Measurements from ENCODE around the gene SWAP70. TPM values are rescaled to one million over a fixed set of nuclear protein-coding genes. Genes with fewer than 3 reads are reported as not detected.

Gene SWAP70
- total and polyA plus RNA-seq, 2 experiments from 2014 or later, result 30.3 to 33.3 TPM

DNA sequence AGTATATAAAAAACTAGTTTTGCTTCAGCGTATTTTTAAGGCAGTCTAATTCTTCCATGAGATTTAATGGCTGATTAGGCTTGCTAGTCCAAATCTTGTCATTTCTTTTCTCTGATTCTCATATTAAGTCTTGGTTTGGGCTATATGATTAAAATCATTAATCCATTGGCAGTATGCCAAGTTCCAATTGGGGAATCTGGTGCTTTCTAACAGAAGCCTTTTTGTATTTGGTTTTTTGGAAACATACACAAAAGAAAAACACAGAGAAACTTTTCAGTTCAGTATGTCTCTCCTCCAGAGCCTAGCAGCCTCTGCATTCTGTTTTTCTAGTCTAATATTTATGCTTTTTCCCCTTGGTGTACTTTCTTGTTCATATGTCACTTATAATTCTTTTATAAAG, 37.9 kb downstream of the SWAP70 start (continued):
- no peak for TF ChIP-seq ZNF462 (CRISPR knock-in tag; IDR thresholded peaks at IDR 0.05)
- no peak for TF ChIP-seq EZH2 (IDR thresholded peaks at IDR 0.05; ENCODE audit: low read depth, unreplicated experiment)
- TF ChIP-seq ZNF331 (CRISPR knock-in tag; IDR thresholded peaks at IDR 0.05; ENCODE audit: low read depth), result no peak
- TF ChIP-seq REST (IDR thresholded peaks at IDR 0.05; ENCODE audit: unreplicated experiment), result no peak

DNA sequence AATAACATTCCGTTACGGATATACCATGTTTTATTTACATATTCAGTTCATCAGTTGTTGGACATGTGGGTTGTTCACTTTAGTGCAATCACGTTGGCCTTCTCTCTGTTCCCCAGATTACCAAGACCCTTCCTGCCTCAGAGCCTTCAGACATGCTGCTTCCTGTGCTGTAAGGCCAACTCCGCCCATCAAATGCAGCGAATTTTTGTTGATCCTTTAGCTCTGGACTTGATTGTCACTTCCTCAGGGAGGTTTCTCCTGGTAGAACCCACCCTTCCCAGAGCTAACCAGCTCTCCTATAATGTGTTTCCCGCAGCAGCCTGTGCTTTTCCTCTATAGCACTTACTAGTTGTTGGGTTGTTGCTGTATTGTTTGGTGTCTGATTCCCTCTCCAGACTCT, 39.4 kb downstream of the SWAP70 start:
- Histone ChIP-seq H3K79me2 (replicated peaks; ENCODE audit: insufficient read depth) (peaks cover 37% of the 10 kb centered on the region), H3F3A (replicated peaks; ENCODE audit: low read depth) (no peaks in the 10 kb centered on the region), H2AFZ (no peak overlapping the region), H3K9me2 (ENCODE audit: insufficient read depth) (no peaks in the 10 kb centered on the region), H3K27me3 (ENCODE audit: insufficient read depth) (no peaks in the 10 kb centered on the region), H3K4me1 (ENCODE audit: insufficient read depth) (peaks cover 9% of the 10 kb centered on the region), H3K27ac (ENCODE audit: low read depth) (0 out of 2 replicates have a peak overlapping the region, but pooled peaks have one; percentile 11), H3K36me3 (ENCODE audit: insufficient read depth) (no peaks in the 10 kb centered on the region), H4K20me1 (replicated peaks; ENCODE audit: insufficient read depth) (peaks cover 3% of the 10 kb centered on the region; the same call in 1 of the 2 replicates), H3K4me3 (no peak overlapping the region), H3K4me2 (no peak overlapping the region)
- Mint-ChIP-seq H3K36me3 (ENCODE audit: low read depth) (no peaks in the 10 kb centered on the region), H3K9me3 (no peaks in the 10 kb centered on the region), H3K27ac (no peak overlapping the region; the same call in 1 of the 2 replicates), H3K4me3 (no peak overlapping the region), H3K4me1 (peaks cover 7% of the 10 kb centered on the region; the same call in 2 of the 3 replicates), H3K27me3 (ENCODE audit: insufficient read depth, low read depth, poor library complexity) (no peaks in the 10 kb centered on the region)
- no peak for ATAC-seq
- DNase-seq (ENCODE audit: low spot score), result peak; percentile 35
- no peak for TF ChIP-seq EZH2 (IDR thresholded peaks at IDR 0.05; ENCODE audit: low read depth, unreplicated experiment)
- TF ChIP-seq STAT1 (IDR thresholded peaks at IDR 0.05; ENCODE audit: unreplicated experiment), result no peak
- TF ChIP-seq, protein P1, sequence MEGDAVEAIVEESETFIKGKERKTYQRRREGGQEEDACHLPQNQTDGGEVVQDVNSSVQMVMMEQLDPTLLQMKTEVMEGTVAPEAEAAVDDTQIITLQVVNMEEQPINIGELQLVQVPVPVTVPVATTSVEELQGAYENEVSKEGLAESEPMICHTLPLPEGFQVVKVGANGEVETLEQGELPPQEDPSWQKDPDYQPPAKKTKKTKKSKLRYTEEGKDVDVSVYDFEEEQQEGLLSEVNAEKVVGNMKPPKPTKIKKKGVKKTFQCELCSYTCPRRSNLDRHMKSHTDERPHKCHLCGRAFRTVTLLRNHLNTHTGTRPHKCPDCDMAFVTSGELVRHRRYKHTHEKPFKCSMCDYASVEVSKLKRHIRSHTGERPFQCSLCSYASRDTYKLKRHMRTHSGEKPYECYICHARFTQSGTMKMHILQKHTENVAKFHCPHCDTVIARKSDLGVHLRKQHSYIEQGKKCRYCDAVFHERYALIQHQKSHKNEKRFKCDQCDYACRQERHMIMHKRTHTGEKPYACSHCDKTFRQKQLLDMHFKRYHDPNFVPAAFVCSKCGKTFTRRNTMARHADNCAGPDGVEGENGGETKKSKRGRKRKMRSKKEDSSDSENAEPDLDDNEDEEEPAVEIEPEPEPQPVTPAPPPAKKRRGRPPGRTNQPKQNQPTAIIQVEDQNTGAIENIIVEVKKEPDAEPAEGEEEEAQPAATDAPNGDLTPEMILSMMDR (conservative IDR thresholded peaks at IDR 0.05; ENCODE audit: low read depth in 2 of 2), result no peak
- no peak for TF ChIP-seq POLR2AphosphoS5 (IDR thresholded peaks at IDR 0.05; ENCODE audit: low read depth)
- no peak for TF ChIP-seq CREB1 (CRISPR knock-in tag; IDR thresholded peaks at IDR 0.05; ENCODE audit: low read depth)
- TF ChIP-seq JUNB (IDR thresholded peaks at IDR 0.05; ENCODE audit: unreplicated experiment), result no peak
- no peak for TF ChIP-seq ETS1 (IDR thresholded peaks at IDR 0.05)
- no peak for TF ChIP-seq ZNF114 (CRISPR knock-in tag; IDR thresholded peaks at IDR 0.05)
